Endothelial cell of umbilical vein (primary cell): ENCODE results near the gene CHADL. TPM values are rescaled to one million over a fixed set of nuclear protein-coding genes. Genes with fewer than 3 reads are reported as not detected.

ENCODE experiments used
- BruUV-seq: library from RNA; stranded (reverse); fragments of 400-500 nt; replicated peaks from 2 replicates; lab custom pipeline; 2021; lab: Mats Ljungman, UMichigan
- CTCF ChIA-PET: fragments of 300-600, 350-600 bp; sonication (Branson Sonifier 250); formaldehyde crosslinking; loops from one replicate; lab custom pipeline; 2021; ENCODE audit warnings: antibody characterized with exemption, inconsistent platforms; lab: Charles Lee
- POLR2A ChIA-PET: fragments of 300-600, 350-600 bp; sonication (Branson Sonifier 250); formaldehyde crosslinking; loops from one replicate; lab custom pipeline; 2021; ENCODE audit warnings: antibody characterized with exemption, inconsistent platforms; lab: Charles Lee
- DNase-seq: peaks from one replicate; pipeline ENCODE4 v3.0.0-alpha.2; 2011; ENCODE audit warnings: low read depth, low spot score
- FAIRE-seq: peaks from 2 replicates; lab custom pipeline; 2011; peaks lifted over from hg19 to GRCh38; lab: Jason Lieb, UNC
- H2AFZ ChIP-seq: 2 replicates; pipeline ENCODE4 v1.6.0; 2012; ENCODE audit warnings: low read depth, low read length, control low read depth, inconsistent platforms
- H3K27ac ChIP-seq: 2 replicates; pipeline ENCODE4 v1.5.1; 2011; ENCODE audit warnings: low read depth, mild to moderate bottlenecking, control low read depth, low read length, moderate library complexity; ENCODE audit not compliant: insufficient read depth
- H3K27me3 ChIP-seq, 2 experiments: 2 replicates each; pipeline versions ENCODE4 v1.6.0 to v1.6.1; 2011; ENCODE audit warnings: low read length in 2 of 2, mixed read lengths in 1 of 2; ENCODE audit not compliant: control insufficient read depth in 2 of 2, insufficient read depth in 2 of 2
- H3K36me3 ChIP-seq, 2 experiments: 2 replicates in 1 of 2; 3 replicates in 1 of 2; pipeline ENCODE4 v1.5.1; 2011; ENCODE audit warnings: low read length in 2 of 2, mild to moderate bottlenecking in 1 of 2, moderate library complexity in 1 of 2; ENCODE audit not compliant: control insufficient read depth in 2 of 2, insufficient read depth in 2 of 2; ENCODE audit errors: extremely low read depth in 1 of 2
- H3K4me1 ChIP-seq: 3 replicates; pipeline ENCODE4 v1.5.1; 2011; ENCODE audit warnings: mild to moderate bottlenecking, low read length; ENCODE audit not compliant: control insufficient read depth, insufficient read depth; ENCODE audit errors: extremely low read depth
- H3K4me2 ChIP-seq: 2 replicates; pipeline ENCODE4 v1.6.1; 2011; ENCODE audit warnings: low read length, control low read depth, mixed read lengths; ENCODE audit not compliant: insufficient read depth
- H3K4me3 ChIP-seq, 3 experiments: fragments of 200-600 bp in 1 of 3; sonication (generic), shearing (Covaris generic) in 1 of 3; replicated peaks in 1 of 3; 2 replicates each; pipeline ENCODE4 v1.5.1; 2011 to 2016; ENCODE audit warnings: control low read depth in 3 of 3, low read length in 3 of 3, mild to moderate bottlenecking in 2 of 3, inconsistent platforms in 1 of 3, low read depth in 1 of 3, moderate library complexity in 1 of 3; ENCODE audit not compliant: insufficient read depth in 1 of 3
- H3K79me2 ChIP-seq: 2 replicates; pipeline ENCODE4 v1.6.0; 2012; ENCODE audit warnings: low read length, inconsistent platforms; ENCODE audit not compliant: control insufficient read depth, insufficient read depth
- H3K9ac ChIP-seq: replicated peaks from 2 replicates; pipeline ENCODE3; 2011; ENCODE audit warnings: low read length, control low read depth; ENCODE audit not compliant: insufficient read depth; ENCODE audit errors: extremely low read depth
- H3K9me1 ChIP-seq: replicated peaks from 3 replicates; pipeline ENCODE4 v1.6.0; 2011; ENCODE audit warnings: mild to moderate bottlenecking, low read length; ENCODE audit not compliant: control insufficient read depth, insufficient read depth; ENCODE audit errors: extremely low read depth
- H3K9me3 ChIP-seq: replicated peaks from 2 replicates; pipeline ENCODE4 v1.5.1; 2012; ENCODE audit warnings: low read length, inconsistent platforms; ENCODE audit not compliant: control insufficient read depth, insufficient read depth
- H4K20me1 ChIP-seq: replicated peaks from 2 replicates; pipeline ENCODE3; 2011; ENCODE audit warnings: mild to moderate bottlenecking, low read length; ENCODE audit not compliant: control insufficient read depth, insufficient read depth; ENCODE audit errors: extremely low read depth
- EZH2 ChIP-seq: IDR thresholded peaks from 2 replicates; pipeline ENCODE4 v1.6.1; 2012; ENCODE audit warnings: borderline replicate concordance, low read depth, mild to moderate bottlenecking, moderate library complexity, low read length, inconsistent platforms; ENCODE audit not compliant: severe bottlenecking
- FOS ChIP-seq: IDR thresholded peaks from 2 replicates; pipeline ENCODE4 v1.6.1; 2011; ENCODE audit warnings: mild to moderate bottlenecking, low read length, moderate library complexity, borderline replicate concordance; ENCODE audit not compliant: insufficient read depth
- GATA2 ChIP-seq: IDR thresholded peaks from 2 replicates; pipeline ENCODE4 v1.7.0; 2011; ENCODE audit warnings: low read depth, mild to moderate bottlenecking, moderate library complexity, mixed read lengths, low read length; ENCODE audit not compliant: insufficient read length, insufficient read depth
- JUN ChIP-seq: IDR thresholded peaks from 2 replicates; pipeline ENCODE4 v1.6.1; 2011; ENCODE audit warnings: borderline replicate concordance, low read depth; ENCODE audit not compliant: insufficient read length, insufficient read depth
- MYC ChIP-seq: IDR thresholded peaks from one replicate; pipeline ENCODE4 v1.6.1; 2011; ENCODE audit warnings: mild to moderate bottlenecking, low read depth, low read length
- POLR2A ChIP-seq: IDR thresholded peaks from 2 replicates; pipeline ENCODE4 v1.6.1; 2012; ENCODE audit warnings: low read depth, mild to moderate bottlenecking, control low read depth, low read length
- POLR2AphosphoS5 ChIP-seq: IDR thresholded peaks from 2 replicates; pipeline ENCODE4 v1.6.1; 2012; ENCODE audit warnings: low read depth, mild to moderate bottlenecking, control low read depth, low read length, moderate library complexity; ENCODE audit not compliant: insufficient read depth
- dilution Hi-C: fragments of 300-500 bp; cut with MboI; formaldehyde crosslinking; loops from one replicate; pipeline ENCODE4 v1.15.0; 2019; ENCODE audit warnings: low sequenced_read_pairs; ENCODE audit not compliant: extremely low pct_ligation_motif_present
- intact Hi-C: fragments of 100-400 bp; cut with micrococcal nuclease; formaldehyde crosslinking; loops from one replicate; pipeline ENCODE4 v1.10.0; 2022
- polyA plus RNA-seq, 4 experiments: library from polyadenylated mRNA; depleted of rRNA in 3 of 4; stranded (reverse) in 3 of 4; unstranded in 1 of 4; fragments of >200 nt; gene quantifications; 2 replicates each; pipeline versions ENCODE4 v1.2.1 to v1.2.3, GENCODE V29; 2011 to 2012; ENCODE audit warnings: missing spikeins in 1 of 4
- total RNA-seq: library from RNA; stranded (reverse); gene quantifications from 2 replicates; pipeline ENCODE4 v1.2.3, GENCODE V29; 2021
- TF ChIP-seq, protein P1 (sequence below), 2 donors: IDR thresholded peaks; 1 replicate in 1 of 2; 2 replicates in 1 of 2; pipeline ENCODE4 v1.5.1; 2011; ENCODE audit warnings: low read length in 2 of 2, mild to moderate bottlenecking in 2 of 2, moderate library complexity in 2 of 2, control low read depth in 1 of 2, inconsistent platforms in 1 of 2, low read depth in 1 of 2; ENCODE audit not compliant: insufficient read depth in 1 of 2; ENCODE audit errors: extremely low read depth in 1 of 2
- TF ChIP-seq, protein P2 (sequence below): IDR thresholded peaks from 2 replicates; pipeline ENCODE4 v1.6.1; 2011; ENCODE audit not compliant: insufficient read depth, insufficient read length

The CHADL gene
- total and polyA plus RNA-seq, 2 donors (not counting 3 experiments of a cell fraction or from before 2014, with no cell fraction given): 0.69 to 1.1 TPM

DNA sequence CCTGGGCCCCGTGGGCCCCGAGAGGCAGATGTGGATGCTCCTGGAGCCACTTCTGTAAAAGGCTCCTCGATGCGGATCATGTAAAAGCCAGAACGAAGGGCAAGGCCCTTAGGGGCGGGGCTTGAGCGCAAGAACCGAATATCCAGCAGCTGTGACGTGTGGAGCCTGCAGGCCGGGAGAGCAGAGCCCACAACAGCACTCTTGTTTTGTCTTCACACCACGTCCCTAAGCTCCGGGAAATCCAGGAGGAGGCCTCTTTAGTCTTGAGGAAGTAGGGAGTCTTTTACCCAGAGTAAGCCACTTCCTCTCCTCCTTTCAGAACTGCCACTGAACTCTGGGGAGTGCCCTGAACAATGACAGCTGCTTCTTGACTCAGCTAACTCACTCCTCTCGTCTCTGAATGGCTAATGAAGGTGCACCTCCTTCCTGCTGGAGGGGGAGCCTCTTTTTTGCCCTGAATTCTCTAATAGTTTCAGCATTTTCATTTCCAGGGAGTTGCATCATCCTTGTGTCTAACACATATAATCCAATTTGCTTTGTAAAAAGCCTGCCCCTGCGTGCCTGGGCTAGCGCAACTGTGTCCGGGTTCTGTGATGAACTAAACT lies 23.1 kb downstream of the CHADL start:
- TF ChIP-seq GATA2 (no peak), POLR2AphosphoS5 (no peak), MYC (no peak), JUN (no peak), POLR2A (no peak), EZH2 (no peak), FOS (no peak)
- TF ChIP-seq, protein P1, sequence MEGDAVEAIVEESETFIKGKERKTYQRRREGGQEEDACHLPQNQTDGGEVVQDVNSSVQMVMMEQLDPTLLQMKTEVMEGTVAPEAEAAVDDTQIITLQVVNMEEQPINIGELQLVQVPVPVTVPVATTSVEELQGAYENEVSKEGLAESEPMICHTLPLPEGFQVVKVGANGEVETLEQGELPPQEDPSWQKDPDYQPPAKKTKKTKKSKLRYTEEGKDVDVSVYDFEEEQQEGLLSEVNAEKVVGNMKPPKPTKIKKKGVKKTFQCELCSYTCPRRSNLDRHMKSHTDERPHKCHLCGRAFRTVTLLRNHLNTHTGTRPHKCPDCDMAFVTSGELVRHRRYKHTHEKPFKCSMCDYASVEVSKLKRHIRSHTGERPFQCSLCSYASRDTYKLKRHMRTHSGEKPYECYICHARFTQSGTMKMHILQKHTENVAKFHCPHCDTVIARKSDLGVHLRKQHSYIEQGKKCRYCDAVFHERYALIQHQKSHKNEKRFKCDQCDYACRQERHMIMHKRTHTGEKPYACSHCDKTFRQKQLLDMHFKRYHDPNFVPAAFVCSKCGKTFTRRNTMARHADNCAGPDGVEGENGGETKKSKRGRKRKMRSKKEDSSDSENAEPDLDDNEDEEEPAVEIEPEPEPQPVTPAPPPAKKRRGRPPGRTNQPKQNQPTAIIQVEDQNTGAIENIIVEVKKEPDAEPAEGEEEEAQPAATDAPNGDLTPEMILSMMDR (IDR thresholded peaks at IDR 0.05; ENCODE audit: extremely low read depth in 1 of 2, insufficient read depth in 1 of 2, low read depth in 1 of 2, low read length in 2 of 2): no peak
- TF ChIP-seq, protein P2, sequence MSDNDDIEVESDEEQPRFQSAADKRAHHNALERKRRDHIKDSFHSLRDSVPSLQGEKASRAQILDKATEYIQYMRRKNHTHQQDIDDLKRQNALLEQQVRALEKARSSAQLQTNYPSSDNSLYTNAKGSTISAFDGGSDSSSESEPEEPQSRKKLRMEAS: no peak
- FAIRE-seq: peak; percentile 93
- Histone ChIP-seq H4K20me1 (no peaks in the 10 kb centered on the region), H3K4me3 (no peak overlapping the region), H3K79me2 (no peaks in the 10 kb centered on the region), H3K4me2 (peak overlapping the region; percentile 1), H3K9me1 (no peaks in the 10 kb centered on the region), H3K27me3 (no peaks in the 10 kb centered on the region), H3K4me1 (peaks cover 12% of the 10 kb centered on the region), H3K27ac (peak overlapping the region; percentile 29), H2AFZ (peak overlapping the region; percentile 23), H3K36me3 (peaks cover 3 to 7% of the 10 kb centered on the region in 2 experiments), H3K9me3 (no peaks in the 10 kb centered on the region), H3K9ac (no peak overlapping the region)
- dilution Hi-C loops: no loop called here
- ChIA-PET CTCF (interaction anchor here (0.7 to 1.8 kb wide), 6 partner anchors 9 to 295 kb away, joined by 3 to 8 read pairs (median 4); no protein-coding TSS in a partner anchor), POLR2A (interaction anchor here (0.6 kb wide), 1 partner anchor 11 kb away, joined by 8 read pairs; no protein-coding TSS in a partner anchor)
- intact Hi-C loops: loop anchor here (1.0 to 2.0 kb wide), 2 partner anchors 13 to 36 kb away; no protein-coding TSS in a partner anchor
- peak; percentile 72 for DNase-seq
- TSS peak; percentile 62 for BruUV-seq
